Endothelial cell of umbilical vein (primary cell): ENCODE measurements around the gene METTL6.

Experiments
- CTCF ChIP-seq, 2 donors: IDR thresholded peaks; 1 replicate in 1 of 2; 2 replicates in 1 of 2; pipeline ENCODE4 v1.5.1; 2011; ENCODE audit warnings: low read length in 2 of 2, mild to moderate bottlenecking in 2 of 2, moderate library complexity in 2 of 2, control low read depth in 1 of 2, inconsistent platforms in 1 of 2, low read depth in 1 of 2; ENCODE audit not compliant: insufficient read depth in 1 of 2; ENCODE audit errors: extremely low read depth in 1 of 2
- MYC ChIP-seq: IDR thresholded peaks from one replicate; pipeline ENCODE4 v1.6.1; 2011; ENCODE audit warnings: mild to moderate bottlenecking, low read depth, low read length
- POLR2AphosphoS5 ChIP-seq: IDR thresholded peaks from 2 replicates; pipeline ENCODE4 v1.6.1; 2012; ENCODE audit warnings: low read depth, mild to moderate bottlenecking, control low read depth, low read length, moderate library complexity; ENCODE audit not compliant: insufficient read depth

DNA sequence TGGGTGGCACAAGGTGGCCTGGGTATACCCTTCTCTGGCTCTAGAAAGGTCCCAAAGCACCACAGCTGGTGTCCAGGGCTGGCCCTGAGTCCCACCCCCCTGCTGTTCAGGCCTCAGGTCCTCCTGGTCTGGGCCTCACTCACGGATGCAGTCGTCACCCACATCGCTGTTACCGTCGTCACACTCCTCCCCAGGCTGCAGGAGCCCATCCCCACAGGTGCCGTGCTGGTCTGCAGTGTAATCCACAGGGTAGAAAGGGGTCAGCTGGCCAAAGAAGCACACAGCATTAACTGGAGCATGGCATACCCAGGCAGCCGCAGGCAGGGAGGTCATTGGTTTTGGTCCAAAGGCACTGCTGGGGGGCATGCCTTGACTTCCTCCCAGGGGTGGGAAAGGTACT lies 28.4 kb upstream of the METTL6 start:
- no peak for TF ChIP-seq CTCF (IDR thresholded peaks at IDR 0.05; ENCODE audit: extremely low read depth in 1 of 2, insufficient read depth in 1 of 2, low read depth in 1 of 2, low read length in 2 of 2)
- no peak for TF ChIP-seq POLR2AphosphoS5
- no peak for TF ChIP-seq MYC
